ENCODE results near the gene RASSF4. TPM values are rescaled to one million over a fixed set of nuclear protein-coding genes. Genes with fewer than 3 reads are reported as not detected.

RASSF4 gene
- 0.60 and 2.4 TPM in 2 replicates for total RNA-seq

DNA sequence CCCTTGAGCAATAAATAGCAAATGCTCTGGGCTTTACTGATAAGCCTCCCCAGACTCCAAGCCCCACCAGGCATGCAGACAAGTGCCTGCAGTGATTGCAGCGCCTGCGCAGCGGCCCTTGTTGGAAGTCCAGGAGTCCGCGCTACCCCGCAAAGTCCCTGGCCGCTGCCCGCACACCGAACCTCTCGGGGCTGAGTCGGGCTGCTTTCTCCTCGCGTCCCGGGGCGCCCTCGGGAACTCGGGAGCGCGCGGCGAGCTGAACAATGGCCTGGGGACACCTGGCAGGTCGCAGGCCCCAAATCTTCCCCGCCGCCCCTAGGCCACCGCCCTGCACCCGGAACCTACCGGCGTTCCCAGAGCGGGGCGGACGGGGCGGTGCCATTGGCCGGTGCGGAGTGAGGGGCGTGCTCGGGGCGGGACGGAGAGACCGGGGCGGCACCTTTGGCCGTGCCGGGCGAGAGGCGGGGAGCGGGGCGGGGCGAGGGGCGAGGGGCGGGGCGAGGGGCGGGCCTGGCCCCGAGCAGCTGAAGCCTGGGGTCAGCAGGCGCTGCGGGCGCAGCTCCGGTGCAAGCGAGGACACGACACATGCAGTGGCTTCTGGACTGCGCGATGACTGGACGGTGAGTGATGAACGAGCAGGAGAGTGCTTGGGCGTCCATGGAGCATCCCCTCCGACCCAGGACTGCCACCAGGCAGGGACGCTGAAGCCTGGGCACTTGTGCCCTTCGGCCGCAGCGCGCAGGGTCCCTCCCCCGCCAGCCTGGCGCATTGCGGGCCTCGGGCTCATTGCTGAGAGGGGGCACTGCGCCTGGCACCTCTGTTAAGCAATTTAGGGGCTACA is at the start of gene RASSF4:
TSS of gene RASSF4 (plus strand) at position 556 of the 841 bp plus-strand sequence. CDS start 10,401 bp downstream, outside the sequence.

GRCh38 chr10:44911081-44911540 is 48.5 kb upstream of the RASSF4 start, which contains the start of gene TMEM72:
TMEM72 (plus strand) TSS chr10:44911337; CDS start chr10:44911513, 176 bp downstream.

DNA sequence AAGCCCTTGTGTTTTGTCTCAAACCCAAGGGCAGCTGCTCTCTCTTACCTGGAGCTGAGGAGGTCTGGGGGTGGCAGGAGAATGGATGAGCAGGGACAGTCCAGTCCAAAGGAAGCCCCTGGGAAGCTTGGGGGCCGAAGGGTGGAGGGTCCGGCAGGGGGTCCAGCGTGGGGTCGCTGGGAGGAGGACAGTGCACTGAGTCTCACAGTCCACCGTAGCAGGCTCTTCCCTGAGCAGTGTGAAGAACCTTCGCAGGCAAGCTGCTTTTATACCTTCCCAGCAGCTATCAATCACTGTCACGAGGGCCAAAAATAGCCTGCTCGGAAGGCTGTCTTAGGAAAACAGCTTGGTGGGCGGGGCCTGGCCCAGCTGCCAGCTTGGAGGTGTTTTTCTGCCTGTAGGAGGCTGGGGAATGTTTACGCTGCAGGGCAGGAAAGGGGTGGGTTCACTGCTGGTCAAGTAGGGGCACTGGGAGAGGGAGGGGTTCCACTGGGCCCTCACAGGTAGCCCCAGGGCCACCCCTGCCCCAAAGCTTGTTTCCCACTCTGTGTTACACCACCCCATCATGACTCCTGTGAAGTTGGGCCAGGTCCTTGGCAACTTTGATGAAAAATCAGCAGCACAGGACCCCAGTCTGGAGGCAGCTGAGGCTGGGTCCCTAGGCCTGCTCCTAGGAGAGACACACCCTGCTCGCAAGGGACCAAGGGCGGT is 19.1 kb downstream of the RASSF4 start, which contains the start of gene DEPP1:
TSS of gene DEPP1 (minus strand) at position 240 of the 711 bp plus-strand sequence. CDS start 779 bp downstream, outside the sequence.

DNA sequence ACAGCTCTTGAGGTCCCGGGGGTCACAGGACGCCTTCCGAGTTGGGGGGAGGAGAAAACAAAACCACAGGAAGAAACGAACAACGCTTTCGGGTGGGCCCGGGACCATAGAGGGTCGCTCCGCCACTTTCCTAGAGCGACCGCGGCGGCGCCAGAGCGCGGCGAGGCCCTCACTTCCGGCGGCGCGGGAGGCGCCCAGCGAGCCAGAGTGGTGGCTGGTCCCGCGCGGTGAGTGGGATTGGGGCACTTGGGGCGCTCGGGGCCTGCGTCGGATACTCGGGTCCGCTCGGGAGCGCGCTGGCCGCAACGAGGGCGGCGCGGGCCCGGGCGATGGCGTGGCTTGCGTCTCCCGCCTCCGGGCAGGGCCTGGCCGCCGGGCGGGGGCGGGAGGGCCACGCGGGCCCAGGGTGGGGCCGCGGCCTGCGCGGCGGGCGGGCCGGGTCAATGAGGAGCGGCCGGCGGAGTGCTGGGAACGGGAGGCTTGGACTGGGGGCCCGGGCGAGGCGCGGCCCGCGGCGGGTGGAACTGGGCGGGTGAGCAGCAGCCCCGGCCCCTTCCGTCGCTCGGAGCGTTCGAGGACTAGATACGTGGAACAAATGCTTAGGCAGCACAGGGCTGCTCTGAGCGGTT is 41.3 kb downstream of the RASSF4 start, which contains the start of gene ZNF22:
TSS of gene ZNF22 (plus strand) at position 172 of the 629 bp plus-strand sequence. CDS start 2,446 bp downstream, outside the sequence.

Other genes starting within 250 kb of the RASSF4 start
- gene TMEM72, start 48.5 kb upstream of the RASSF4 start, total RNA-seq = not detected in 2 replicates
- gene DEPP1, start 19.0 kb downstream of the RASSF4 start, total RNA-seq = 0.70 and 2.6 TPM in 2 replicates
- 7.9 and 10.3 TPM in 2 replicates for gene ZNF22, start 41.1 kb downstream of the RASSF4 start, total RNA-seq

Measured in airway epithelial cell (primary cell).